WTC11 (cell line): ENCODE data around the gene NEURL1.

Experiments
- CTCF ChIP-seq: fragments of 200-600 bp; IDR thresholded peaks from 2 replicates; pipeline ENCODE4 v1.8.0; 2022; ENCODE audit warnings: antibody characterized with exemption
- ESRRA ChIP-seq: sonication (generic); formaldehyde crosslinking; IDR thresholded peaks from 2 replicates; pipeline ENCODE4 v1.8.1; 2022; ENCODE audit warnings: mild to moderate bottlenecking, missing genetic modification reagents, borderline replicate concordance
- MXD4 ChIP-seq: fragments of 250-450 bp; sonication (Bioruptor Pico); IDR thresholded peaks from 2 replicates; pipeline ENCODE4 v1.8.0; 2021; ENCODE audit warnings: mild to moderate bottlenecking, moderate library complexity, borderline replicate concordance
- NR2C2 ChIP-seq: sonication (generic); formaldehyde crosslinking; IDR thresholded peaks from 2 replicates; pipeline ENCODE4 v1.8.0; 2022; ENCODE audit warnings: mild to moderate bottlenecking, missing genetic modification reagents
- SP1 ChIP-seq: sonication (generic); formaldehyde crosslinking; conservative IDR thresholded peaks from 2 replicates; pipeline ENCODE4 v1.8.1; 2022; ENCODE audit warnings: missing genetic modification reagents
- TP53 ChIP-seq: sonication (generic); formaldehyde crosslinking; IDR thresholded peaks from 2 replicates; pipeline ENCODE4 v1.8.1; 2023; ENCODE audit warnings: mild to moderate bottlenecking, missing genetic modification reagents
- ZNF396 ChIP-seq: fragments of 250-450 bp; sonication (Bioruptor Pico); IDR thresholded peaks from 2 replicates; pipeline ENCODE4 v1.8.0; 2021; ENCODE audit warnings: mild to moderate bottlenecking, moderate library complexity, borderline replicate concordance
- ZSCAN18 ChIP-seq: fragments of 250-450 bp; sonication (Bioruptor Pico); IDR thresholded peaks from 2 replicates; pipeline ENCODE4 v2.1.2; 2022; ENCODE audit warnings: mild to moderate bottlenecking, moderate library complexity
- TF ChIP-seq, protein P1 (sequence below): sonication (generic); formaldehyde crosslinking; IDR thresholded peaks from 2 replicates; pipeline ENCODE4 v1.8.1; 2022; ENCODE audit warnings: low read depth, missing genetic modification reagents, borderline replicate concordance

DNA sequence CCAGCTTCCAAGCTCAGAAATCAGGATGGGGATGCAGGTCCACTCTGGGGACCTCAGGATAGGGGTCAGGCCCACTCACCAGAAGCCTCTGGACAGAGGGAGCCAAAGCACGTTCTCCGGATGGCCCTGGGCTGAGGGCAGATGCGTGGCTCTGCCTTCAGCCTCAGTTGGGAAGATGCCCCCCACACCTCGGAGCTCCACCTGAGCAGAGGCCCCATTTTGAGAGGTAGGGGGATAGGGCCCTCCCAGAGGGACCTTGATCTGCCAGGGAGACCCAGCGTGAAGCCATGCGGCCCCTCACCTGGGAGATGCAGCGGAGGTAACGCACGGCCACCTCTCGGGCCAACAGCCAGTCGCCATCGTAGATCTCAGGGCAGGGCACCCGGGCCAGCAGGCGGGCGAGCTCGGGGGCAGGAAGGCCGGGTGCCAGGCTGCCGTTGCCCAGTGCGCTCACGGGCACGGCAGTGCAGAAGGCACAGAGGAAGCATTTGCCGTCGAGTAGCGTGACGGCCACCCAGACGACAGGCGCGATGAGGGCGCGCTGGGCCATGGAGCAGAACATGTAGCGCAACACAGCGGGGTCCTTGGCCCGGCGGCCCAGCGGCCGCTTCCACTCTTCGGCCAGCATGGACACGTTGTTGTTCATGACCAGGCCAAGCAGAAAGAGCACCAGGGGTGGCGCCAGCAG, 35.5 kb upstream of the NEURL1 start:
- no peak for TF ChIP-seq MXD4 (CRISPR knock-in tag)
- TF ChIP-seq TP53 (CRISPR knock-in tag) = no peak
- TF ChIP-seq, protein P1, sequence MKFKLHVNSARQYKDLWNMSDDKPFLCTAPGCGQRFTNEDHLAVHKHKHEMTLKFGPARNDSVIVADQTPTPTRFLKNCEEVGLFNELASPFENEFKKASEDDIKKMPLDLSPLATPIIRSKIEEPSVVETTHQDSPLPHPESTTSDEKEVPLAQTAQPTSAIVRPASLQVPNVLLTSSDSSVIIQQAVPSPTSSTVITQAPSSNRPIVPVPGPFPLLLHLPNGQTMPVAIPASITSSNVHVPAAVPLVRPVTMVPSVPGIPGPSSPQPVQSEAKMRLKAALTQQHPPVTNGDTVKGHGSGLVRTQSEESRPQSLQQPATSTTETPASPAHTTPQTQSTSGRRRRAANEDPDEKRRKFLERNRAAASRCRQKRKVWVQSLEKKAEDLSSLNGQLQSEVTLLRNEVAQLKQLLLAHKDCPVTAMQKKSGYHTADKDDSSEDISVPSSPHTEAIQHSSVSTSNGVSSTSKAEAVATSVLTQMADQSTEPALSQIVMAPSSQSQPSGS (CRISPR knock-in tag) = no peak
- TF ChIP-seq NR2C2 (CRISPR knock-in tag) = no peak
- TF ChIP-seq SP1 (CRISPR knock-in tag) = no peak
- TF ChIP-seq ESRRA (CRISPR knock-in tag) = no peak
- no peak for TF ChIP-seq CTCF
- TF ChIP-seq ZNF396 (CRISPR knock-in tag) = no peak
- no peak for TF ChIP-seq ZSCAN18 (CRISPR knock-in tag)
